ENCODE results near the gene PDE6D. TPM values are rescaled to one million over a fixed set of nuclear protein-coding genes. Genes with fewer than 3 reads are reported as not detected.
A peak's percentile ranks its signal among the peaks of the same experiment; 100 is the strongest.

Gene PDE6D
- total and polyA plus RNA-seq, 2 of the 13 experiments (the other 11 are each of a cell fraction or from before 2014, with no cell fraction given): 14.1 to 23.2 TPM

DNA sequence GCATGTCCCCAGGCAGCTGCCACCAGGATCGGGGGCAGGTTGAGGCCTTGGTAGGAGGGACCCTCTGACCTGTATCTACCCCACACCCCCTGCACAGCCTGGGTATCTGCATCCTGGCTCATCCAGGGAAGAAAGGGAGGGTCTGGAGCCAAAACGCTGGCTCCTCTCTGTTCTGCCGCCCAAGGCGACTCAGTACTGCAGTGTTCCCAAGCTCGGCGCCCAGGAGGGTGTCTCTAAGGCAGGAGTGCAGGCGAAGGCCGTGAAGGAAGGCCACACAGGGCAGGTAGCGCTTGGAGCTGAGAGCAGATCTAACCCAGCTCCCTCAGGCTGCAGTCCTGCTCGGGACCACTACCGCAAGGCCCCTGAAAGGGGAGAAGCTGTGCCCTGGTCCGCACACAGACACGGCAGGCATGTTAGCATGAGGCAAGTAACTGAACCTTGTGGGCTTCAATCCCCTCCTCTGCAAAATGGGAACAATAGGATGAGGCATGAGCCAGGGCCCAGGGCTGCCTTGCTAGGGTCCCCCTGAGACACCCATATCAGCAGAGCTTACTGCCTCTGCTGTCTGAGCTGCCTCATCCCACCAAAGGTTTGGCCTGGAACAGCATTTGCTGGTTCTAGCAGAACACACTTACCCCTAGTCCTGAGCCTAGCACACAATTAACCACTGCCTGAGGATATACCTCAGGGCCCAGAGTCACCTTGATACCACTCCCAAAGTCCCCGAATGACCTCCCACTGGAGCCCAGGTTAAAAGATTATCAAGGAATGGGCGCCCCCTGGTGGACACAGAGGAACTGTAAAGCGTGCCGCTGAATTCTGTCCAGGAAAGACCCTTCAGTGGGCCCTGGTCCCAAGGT is 66.2 kb downstream of the PDE6D start (continued):
- TF ChIP-seq RORA (CRISPR knock-in tag; IDR thresholded peaks at IDR 0.05): no peak
- 0 out of 2 replicates have a peak, but pooled peaks have one; percentile 20 for TF ChIP-seq HIVEP1 (CRISPR knock-in tag; IDR thresholded peaks at IDR 0.05)
- no peak for TF ChIP-seq ZNF317 (CRISPR knock-in tag; IDR thresholded peaks at IDR 0.05)
- TF ChIP-seq, protein P1, sequence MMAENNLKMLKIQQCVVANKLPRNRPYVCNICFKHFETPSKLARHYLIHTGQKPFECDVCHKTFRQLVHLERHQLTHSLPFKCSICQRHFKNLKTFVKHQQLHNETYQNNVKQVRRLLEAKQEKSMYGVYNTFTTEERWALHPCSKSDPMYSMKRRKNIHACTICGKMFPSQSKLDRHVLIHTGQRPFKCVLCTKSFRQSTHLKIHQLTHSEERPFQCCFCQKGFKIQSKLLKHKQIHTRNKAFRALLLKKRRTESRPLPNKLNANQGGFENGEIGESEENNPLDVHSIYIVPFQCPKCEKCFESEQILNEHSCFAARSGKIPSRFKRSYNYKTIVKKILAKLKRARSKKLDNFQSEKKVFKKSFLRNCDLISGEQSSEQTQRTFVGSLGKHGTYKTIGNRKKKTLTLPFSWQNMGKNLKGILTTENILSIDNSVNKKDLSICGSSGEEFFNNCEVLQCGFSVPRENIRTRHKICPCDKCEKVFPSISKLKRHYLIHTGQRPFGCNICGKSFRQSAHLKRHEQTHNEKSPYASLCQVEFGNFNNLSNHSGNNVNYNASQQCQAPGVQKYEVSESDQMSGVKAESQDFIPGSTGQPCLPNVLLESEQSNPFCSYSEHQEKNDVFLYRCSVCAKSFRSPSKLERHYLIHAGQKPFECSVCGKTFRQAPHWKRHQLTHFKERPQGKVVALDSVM (CRISPR knock-in tag; IDR thresholded peaks at IDR 0.05): no peak
- TF ChIP-seq, protein P2, sequence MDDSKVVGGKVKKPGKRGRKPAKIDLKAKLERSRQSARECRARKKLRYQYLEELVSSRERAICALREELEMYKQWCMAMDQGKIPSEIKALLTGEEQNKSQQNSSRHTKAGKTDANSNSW (CRISPR knock-in tag; IDR thresholded peaks at IDR 0.05; ENCODE audit: borderline replicate concordance): no peak
- peak; percentile 13 for TF ChIP-seq SRSF1 (optimal IDR thresholded peaks at IDR 0.05; ENCODE audit: low read depth, low read length)
- TF ChIP-seq, protein P3, sequence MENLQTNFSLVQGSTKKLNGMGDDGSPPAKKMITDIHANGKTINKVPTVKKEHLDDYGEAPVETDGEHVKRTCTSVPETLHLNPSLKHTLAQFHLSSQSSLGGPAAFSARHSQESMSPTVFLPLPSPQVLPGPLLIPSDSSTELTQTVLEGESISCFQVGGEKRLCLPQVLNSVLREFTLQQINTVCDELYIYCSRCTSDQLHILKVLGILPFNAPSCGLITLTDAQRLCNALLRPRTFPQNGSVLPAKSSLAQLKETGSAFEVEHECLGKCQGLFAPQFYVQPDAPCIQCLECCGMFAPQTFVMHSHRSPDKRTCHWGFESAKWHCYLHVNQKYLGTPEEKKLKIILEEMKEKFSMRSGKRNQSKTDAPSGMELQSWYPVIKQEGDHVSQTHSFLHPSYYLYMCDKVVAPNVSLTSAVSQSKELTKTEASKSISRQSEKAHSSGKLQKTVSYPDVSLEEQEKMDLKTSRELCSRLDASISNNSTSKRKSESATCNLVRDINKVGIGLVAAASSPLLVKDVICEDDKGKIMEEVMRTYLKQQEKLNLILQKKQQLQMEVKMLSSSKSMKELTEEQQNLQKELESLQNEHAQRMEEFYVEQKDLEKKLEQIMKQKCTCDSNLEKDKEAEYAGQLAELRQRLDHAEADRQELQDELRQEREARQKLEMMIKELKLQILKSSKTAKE (CRISPR knock-in tag; IDR thresholded peaks at IDR 0.05; ENCODE audit: borderline replicate concordance): no peak
- TF ChIP-seq ZNF614 (CRISPR knock-in tag; IDR thresholded peaks at IDR 0.05; ENCODE audit: borderline replicate concordance): no peak
- TF ChIP-seq, protein P4, sequence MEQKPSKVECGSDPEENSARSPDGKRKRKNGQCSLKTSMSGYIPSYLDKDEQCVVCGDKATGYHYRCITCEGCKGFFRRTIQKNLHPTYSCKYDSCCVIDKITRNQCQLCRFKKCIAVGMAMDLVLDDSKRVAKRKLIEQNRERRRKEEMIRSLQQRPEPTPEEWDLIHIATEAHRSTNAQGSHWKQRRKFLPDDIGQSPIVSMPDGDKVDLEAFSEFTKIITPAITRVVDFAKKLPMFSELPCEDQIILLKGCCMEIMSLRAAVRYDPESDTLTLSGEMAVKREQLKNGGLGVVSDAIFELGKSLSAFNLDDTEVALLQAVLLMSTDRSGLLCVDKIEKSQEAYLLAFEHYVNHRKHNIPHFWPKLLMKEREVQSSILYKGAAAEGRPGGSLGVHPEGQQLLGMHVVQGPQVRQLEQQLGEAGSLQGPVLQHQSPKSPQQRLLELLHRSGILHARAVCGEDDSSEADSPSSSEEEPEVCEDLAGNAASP (CRISPR knock-in tag; IDR thresholded peaks at IDR 0.05; ENCODE audit: borderline replicate concordance): peak; percentile 99
- no peak for TF ChIP-seq ATF7 (IDR thresholded peaks at IDR 0.05)
- no peak for TF ChIP-seq ATF7 (CRISPR knock-in tag; IDR thresholded peaks at IDR 0.05)
- TF ChIP-seq MXI1 (IDR thresholded peaks at IDR 0.05; ENCODE audit: borderline replicate concordance, low read depth, low read length): no peak
- no peak for TF ChIP-seq U2AF1 (optimal IDR thresholded peaks at IDR 0.05; ENCODE audit: low read depth, low read length)
- TF ChIP-seq, protein P5, sequence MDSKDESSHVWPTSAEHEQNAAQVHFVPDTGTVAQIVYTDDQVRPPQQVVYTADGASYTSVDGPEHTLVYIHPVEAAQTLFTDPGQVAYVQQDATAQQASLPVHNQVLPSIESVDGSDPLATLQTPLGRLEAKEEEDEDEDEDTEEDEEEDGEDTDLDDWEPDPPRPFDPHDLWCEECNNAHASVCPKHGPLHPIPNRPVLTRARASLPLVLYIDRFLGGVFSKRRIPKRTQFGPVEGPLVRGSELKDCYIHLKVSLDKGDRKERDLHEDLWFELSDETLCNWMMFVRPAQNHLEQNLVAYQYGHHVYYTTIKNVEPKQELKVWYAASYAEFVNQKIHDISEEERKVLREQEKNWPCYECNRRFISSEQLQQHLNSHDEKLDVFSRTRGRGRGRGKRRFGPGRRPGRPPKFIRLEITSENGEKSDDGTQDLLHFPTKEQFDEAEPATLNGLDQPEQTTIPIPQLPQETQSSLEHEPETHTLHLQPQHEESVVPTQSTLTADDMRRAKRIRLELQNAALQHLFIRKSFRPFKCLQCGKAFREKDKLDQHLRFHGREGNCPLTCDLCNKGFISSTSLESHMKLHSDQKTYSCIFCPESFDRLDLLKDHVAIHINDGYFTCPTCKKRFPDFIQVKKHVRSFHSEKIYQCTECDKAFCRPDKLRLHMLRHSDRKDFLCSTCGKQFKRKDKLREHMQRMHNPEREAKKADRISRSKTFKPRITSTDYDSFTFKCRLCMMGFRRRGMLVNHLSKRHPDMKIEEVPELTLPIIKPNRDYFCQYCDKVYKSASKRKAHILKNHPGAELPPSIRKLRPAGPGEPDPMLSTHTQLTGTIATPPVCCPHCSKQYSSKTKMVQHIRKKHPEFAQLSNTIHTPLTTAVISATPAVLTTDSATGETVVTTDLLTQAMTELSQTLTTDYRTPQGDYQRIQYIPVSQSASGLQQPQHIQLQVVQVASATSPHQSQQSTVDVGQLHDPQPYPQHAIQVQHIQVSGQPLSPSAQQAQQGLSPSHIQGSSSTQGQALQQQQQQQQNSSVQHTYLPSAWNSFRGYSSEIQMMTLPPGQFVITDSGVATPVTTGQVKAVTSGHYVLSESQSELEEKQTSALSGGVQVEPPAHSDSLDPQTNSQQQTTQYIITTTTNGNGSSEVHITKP (CRISPR knock-in tag; IDR thresholded peaks at IDR 0.05; ENCODE audit: low read depth): 0 out of 2 replicates have a peak, but pooled peaks have one; percentile 32
- TF ChIP-seq MTF2 (CRISPR knock-in tag; IDR thresholded peaks at IDR 0.05; ENCODE audit: borderline replicate concordance): no peak
- no peak for TF ChIP-seq RBM22 (optimal IDR thresholded peaks at IDR 0.05; ENCODE audit: low read length)
- TF ChIP-seq PAWR (CRISPR knock-in tag; IDR thresholded peaks at IDR 0.05; ENCODE audit: borderline replicate concordance): no peak
